ENCODE measurements around the gene ANKRD34A.
"Not testable (repeated sequence)": the region's sequence is repeated elsewhere in the genome, so short reads cannot be mapped to it uniquely, and the experiment has no call there.

ANKRD34A gene

GRCh38 chr1:145936247-145936646, 28.1 kb downstream of the ANKRD34A start:
- H3K9me3 ChIP-seq (ENCODE audit: insufficient read depth, low read length, severe bottlenecking) = no peaks in the 10 kb centered on the region
- no peaks in the 10 kb centered on the region for H3K79me2 ChIP-seq (ENCODE audit: insufficient read depth, low read length)
- H3K27ac ChIP-seq (ENCODE audit: low read length) = no peak overlapping the region
- peaks cover 50% of the 10 kb centered on the region for H3K36me3 ChIP-seq (ENCODE audit: insufficient read depth, low read length)
- H3K4me2 ChIP-seq (ENCODE audit: insufficient read depth, low read length) = no peak overlapping the region
- no peak for ATAC-seq (ENCODE audit: insufficient read depth, low read depth)
- H3K4me1 ChIP-seq (ENCODE audit: insufficient read depth, low read length) = no peaks in the 10 kb centered on the region
- H3K4me3 ChIP-seq (ENCODE audit: low read depth in 1 of 2, low read length in 2 of 2) = no peak overlapping the region
- no peaks in the 10 kb centered on the region for H4K20me1 ChIP-seq (ENCODE audit: insufficient read depth, low read length)
- no peak for DNase-seq
- no peak overlapping the region for H3K9ac ChIP-seq (ENCODE audit: low read depth, low read length)
- no peak overlapping the region for H2AFZ ChIP-seq (ENCODE audit: low read depth, low read length)
- TF ChIP-seq, protein P1, sequence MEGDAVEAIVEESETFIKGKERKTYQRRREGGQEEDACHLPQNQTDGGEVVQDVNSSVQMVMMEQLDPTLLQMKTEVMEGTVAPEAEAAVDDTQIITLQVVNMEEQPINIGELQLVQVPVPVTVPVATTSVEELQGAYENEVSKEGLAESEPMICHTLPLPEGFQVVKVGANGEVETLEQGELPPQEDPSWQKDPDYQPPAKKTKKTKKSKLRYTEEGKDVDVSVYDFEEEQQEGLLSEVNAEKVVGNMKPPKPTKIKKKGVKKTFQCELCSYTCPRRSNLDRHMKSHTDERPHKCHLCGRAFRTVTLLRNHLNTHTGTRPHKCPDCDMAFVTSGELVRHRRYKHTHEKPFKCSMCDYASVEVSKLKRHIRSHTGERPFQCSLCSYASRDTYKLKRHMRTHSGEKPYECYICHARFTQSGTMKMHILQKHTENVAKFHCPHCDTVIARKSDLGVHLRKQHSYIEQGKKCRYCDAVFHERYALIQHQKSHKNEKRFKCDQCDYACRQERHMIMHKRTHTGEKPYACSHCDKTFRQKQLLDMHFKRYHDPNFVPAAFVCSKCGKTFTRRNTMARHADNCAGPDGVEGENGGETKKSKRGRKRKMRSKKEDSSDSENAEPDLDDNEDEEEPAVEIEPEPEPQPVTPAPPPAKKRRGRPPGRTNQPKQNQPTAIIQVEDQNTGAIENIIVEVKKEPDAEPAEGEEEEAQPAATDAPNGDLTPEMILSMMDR (IDR thresholded peaks at IDR 0.05; ENCODE audit: borderline replicate concordance, extremely low read depth, low read length, poor library complexity, severe bottlenecking) = no peak
- no peak for TF ChIP-seq EZH2 (IDR thresholded peaks at IDR 0.05; ENCODE audit: borderline replicate concordance, low read depth, low read length, severe bottlenecking)
- no peaks in the 10 kb centered on the region for H3K27me3 ChIP-seq (ENCODE audit: insufficient read depth, low read length, poor library complexity)

- no peaks in the 10 kb centered on the region for H4K20me1 ChIP-seq (ENCODE audit: insufficient read depth, low read length)
- no peaks in the 10 kb centered on the region for H3K27me3 ChIP-seq (ENCODE audit: insufficient read depth, low read length, poor library complexity)
- peaks cover 46% of the 10 kb centered on the region for H3K36me3 ChIP-seq (ENCODE audit: insufficient read depth, low read length)
- H3K9me3 ChIP-seq (ENCODE audit: insufficient read depth, low read length, severe bottlenecking) = no peaks in the 10 kb centered on the region
- no peak overlapping the region for H3K27ac ChIP-seq (ENCODE audit: low read length)
- no peak overlapping the region for H3K9ac ChIP-seq (ENCODE audit: low read depth, low read length)
- H2AFZ ChIP-seq (ENCODE audit: low read depth, low read length) = no peak overlapping the region
- no peak for ATAC-seq (ENCODE audit: insufficient read depth, low read depth)
- H3K4me2 ChIP-seq (ENCODE audit: insufficient read depth, low read length) = no peak overlapping the region
- H3K4me1 ChIP-seq (ENCODE audit: insufficient read depth, low read length) = no peaks in the 10 kb centered on the region
- H3K4me3 ChIP-seq (ENCODE audit: low read depth in 1 of 2, low read length in 2 of 2) = no peak overlapping the region
- TF ChIP-seq, protein P1 (IDR thresholded peaks at IDR 0.05; ENCODE audit: borderline replicate concordance, extremely low read depth, low read length, poor library complexity, severe bottlenecking) = no peak
- TF ChIP-seq EZH2 (IDR thresholded peaks at IDR 0.05; ENCODE audit: borderline replicate concordance, low read depth, low read length, severe bottlenecking) = no peak
- no peaks in the 10 kb centered on the region for H3K79me2 ChIP-seq (ENCODE audit: insufficient read depth, low read length)
- DNase-seq = no peak
These were observed 28.7 kb downstream of the ANKRD34A start for GRCh38 chr1:145935708-145936107.

GRCh38 chr1:145932522-145933009, 31.8 kb downstream of the ANKRD34A start:
- not testable (repeated sequence) for H3K4me3 ChIP-seq (ENCODE audit: low read depth in 1 of 2, low read length in 2 of 2); H3K9me3 ChIP-seq (ENCODE audit: insufficient read depth, low read length, severe bottlenecking); H3K79me2 ChIP-seq (ENCODE audit: insufficient read depth, low read length); H2AFZ ChIP-seq (ENCODE audit: low read depth, low read length); ATAC-seq (ENCODE audit: insufficient read depth, low read depth); H3K27me3 ChIP-seq (ENCODE audit: insufficient read depth, low read length, poor library complexity); H3K4me2 ChIP-seq (ENCODE audit: insufficient read depth, low read length); H4K20me1 ChIP-seq (ENCODE audit: insufficient read depth, low read length); H3K9ac ChIP-seq (ENCODE audit: low read depth, low read length); DNase-seq; H3K27ac ChIP-seq (ENCODE audit: low read length)
- Histone ChIP-seq H3K36me3 (ENCODE audit: insufficient read depth, low read length) (peaks cover 39% of the 10 kb centered on the region), H3K4me1 (ENCODE audit: insufficient read depth, low read length) (peaks cover 14% of the 10 kb centered on the region)

GRCh38 chr1:145927916-145928643, 36.3 kb downstream of the ANKRD34A start:
- peak overlapping the region; percentile 91 for H3K4me2 ChIP-seq (ENCODE audit: insufficient read depth, low read length)
- ATAC-seq (ENCODE audit: insufficient read depth, low read depth) (no peak), DNase-seq (peak; percentile 36)
- peaks cover 25% of the 10 kb centered on the region for H3K79me2 ChIP-seq (ENCODE audit: insufficient read depth, low read length)
- H3K9me3 ChIP-seq (ENCODE audit: insufficient read depth, low read length, severe bottlenecking) = no peaks in the 10 kb centered on the region
- peak overlapping the region; percentile 76 for H2AFZ ChIP-seq (ENCODE audit: low read depth, low read length)
- peaks cover 29% of the 10 kb centered on the region for H3K36me3 ChIP-seq (ENCODE audit: insufficient read depth, low read length)
- peak overlapping the region; percentile 70 to 93 for H3K4me3 ChIP-seq (ENCODE audit: low read depth in 1 of 2, low read length in 2 of 2)
- H4K20me1 ChIP-seq (ENCODE audit: insufficient read depth, low read length) = peaks cover 3% of the 10 kb centered on the region; the same call in 1 of the 2 replicates
- H3K27ac ChIP-seq (ENCODE audit: low read length) = peak overlapping the region; percentile 99
- H3K9ac ChIP-seq (ENCODE audit: low read depth, low read length) = peak overlapping the region; percentile 97
- no peaks in the 10 kb centered on the region for H3K27me3 ChIP-seq (ENCODE audit: insufficient read depth, low read length, poor library complexity)
- peaks cover 25% of the 10 kb centered on the region for H3K4me1 ChIP-seq (ENCODE audit: insufficient read depth, low read length)
- TF ChIP-seq, protein P1 (IDR thresholded peaks at IDR 0.05; ENCODE audit: borderline replicate concordance, extremely low read depth, low read length, poor library complexity, severe bottlenecking) = no peak
- TF ChIP-seq EZH2 (IDR thresholded peaks at IDR 0.05; ENCODE audit: borderline replicate concordance, low read depth, low read length, severe bottlenecking) = no peak
